ENCODE measurements around the gene SPOCD1.
A peak's percentile ranks its signal among the peaks of the same experiment; 100 is the strongest.

Gene SPOCD1

GRCh38 chr1:31815752-31816500 lies at the start of gene SPOCD1:
TSS of gene SPOCD1 (minus strand) at chr1:31816022. CDS start at chr1:31815333, 689 bp downstream.
- DNase-seq (ENCODE audit: low spot score) = peak; percentile 80

DNA sequence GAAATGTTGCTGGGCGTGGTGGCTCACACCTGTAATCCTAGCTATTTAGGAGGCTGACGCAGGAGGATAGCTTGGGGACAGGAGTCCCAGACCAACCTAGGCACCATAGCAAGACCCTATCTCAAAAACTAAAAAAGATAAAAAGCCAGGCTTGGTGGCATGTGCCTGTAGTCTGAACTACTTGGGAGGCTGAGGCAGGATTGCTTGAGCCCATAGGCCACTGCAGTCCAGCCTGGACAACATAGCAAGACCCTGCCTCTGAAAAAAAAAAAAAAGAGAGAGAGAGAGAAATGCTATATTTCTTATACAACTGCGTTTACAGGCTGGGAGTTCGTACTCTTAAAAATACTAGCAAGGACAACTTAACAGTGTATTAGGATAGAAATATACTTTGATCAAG lies 46.2 kb upstream of the SPOCD1 start:
- no peak for DNase-seq (ENCODE audit: low spot score)

- no peak for DNase-seq (ENCODE audit: low spot score)
Measured at GRCh38 chr1:31861346-31861745, 45.5 kb upstream of the SPOCD1 start.

DNA sequence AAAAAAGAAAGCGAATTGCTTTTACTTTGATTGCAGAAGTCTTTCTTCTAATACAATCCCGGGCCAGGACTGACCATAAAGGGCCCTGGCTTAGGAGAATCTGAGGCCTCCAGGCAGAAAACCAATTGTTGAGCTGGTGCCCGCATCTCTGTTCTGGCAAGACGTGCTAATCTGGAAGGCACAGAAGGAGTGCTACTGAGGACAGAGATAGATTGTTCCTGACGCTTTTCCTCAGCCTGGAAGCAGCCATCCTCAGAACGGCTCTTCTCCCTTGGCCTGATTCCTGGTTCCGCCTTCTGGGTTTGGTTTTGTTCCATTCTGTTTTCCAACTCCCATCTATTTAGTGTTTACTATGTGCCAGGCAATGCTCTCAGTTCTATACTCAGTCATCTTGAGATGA lies 44.8 kb upstream of the SPOCD1 start:
- no peak for DNase-seq (ENCODE audit: low spot score)

GRCh38 chr1:31859719-31860118 lies 43.9 kb upstream of the SPOCD1 start:
- no peak for DNase-seq (ENCODE audit: low spot score)

- no peak for DNase-seq (ENCODE audit: low spot score)
Measured at GRCh38 chr1:31859044-31859443, 43.2 kb upstream of the SPOCD1 start.

DNA sequence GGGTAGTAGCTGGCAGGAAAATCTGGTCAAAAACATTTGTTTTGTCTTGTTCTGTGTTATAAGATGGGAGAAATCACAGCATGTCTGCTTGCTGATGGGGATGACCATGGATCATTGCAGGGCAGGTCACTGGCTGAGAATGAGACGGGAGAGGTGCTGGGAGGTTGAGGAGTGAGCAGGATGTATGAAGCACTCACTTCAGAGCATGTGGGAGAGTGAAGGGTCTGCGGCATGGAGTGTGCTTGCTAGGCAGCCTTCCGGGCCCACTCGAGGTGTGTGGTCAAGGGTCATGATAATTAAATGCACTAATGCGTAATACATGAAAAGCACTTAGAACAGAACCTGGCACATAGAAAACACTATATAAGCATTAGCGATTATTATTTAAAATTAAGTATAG lies 42.0 kb upstream of the SPOCD1 start:
- no peak for DNase-seq (ENCODE audit: low spot score)

DNA sequence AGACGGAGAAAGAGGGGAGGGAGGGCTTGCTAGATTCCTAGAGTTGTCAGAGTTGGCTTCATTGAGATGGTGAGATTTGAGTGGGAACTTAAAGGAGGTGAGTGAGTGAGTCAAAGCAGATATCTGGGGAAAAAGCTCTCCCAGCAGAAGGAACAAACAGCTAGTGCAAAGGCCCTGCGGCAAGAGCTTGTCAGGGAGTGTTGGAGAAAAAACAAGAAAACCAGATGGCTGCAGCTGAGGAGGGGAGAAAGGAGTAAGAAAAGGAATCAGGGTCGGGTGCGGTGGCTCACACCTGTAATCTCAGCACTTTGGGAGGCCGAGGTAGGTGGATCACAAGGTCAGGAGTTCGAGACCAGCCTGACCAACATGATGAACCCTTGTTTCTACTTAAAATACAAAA lies 40.3 kb upstream of the SPOCD1 start:
- no peak for DNase-seq (ENCODE audit: low spot score)

DNA sequence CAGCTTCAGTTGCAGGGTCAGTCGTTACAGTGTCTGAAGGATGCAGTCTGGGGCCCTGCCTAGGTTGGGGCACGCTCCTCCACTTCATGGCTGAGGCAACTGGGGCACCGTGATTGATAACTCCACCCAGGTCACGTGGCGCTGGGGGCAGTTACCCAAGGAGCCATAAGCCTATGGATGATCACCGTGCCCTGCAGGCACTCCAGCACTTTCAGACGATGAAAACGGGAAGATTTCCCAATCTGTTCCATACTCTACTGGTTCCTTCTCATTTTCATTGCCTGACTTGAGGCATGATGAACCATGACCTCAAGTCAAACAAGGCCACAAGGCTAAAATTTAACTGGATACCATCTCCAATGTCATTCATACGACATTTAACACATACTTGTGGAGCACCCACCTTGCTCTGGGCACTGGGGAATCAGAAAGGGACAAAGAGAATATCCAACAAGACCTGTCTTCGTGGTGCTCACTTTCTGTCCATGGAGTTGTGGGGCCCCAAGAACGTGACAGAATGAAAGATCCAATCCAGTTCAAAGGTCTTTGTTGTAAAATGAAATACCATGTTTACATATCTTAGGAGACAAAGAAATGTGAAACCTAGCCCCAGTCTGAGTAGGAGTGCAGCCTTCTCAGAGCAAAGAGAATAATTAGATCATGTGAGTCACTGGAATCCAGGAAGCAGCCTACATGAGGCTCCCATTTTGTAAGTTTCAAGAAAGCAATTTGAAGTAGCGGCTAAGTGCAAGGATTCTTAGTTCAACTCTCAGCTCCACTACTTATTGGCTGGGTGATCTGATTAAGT lies 39.4 kb upstream of the SPOCD1 start:
- DNase-seq (ENCODE audit: low spot score) = peak; percentile 14

GRCh38 chr1:31849653-31850052 lies 33.8 kb upstream of the SPOCD1 start:
- DNase-seq (ENCODE audit: low spot score) = no peak

DNA sequence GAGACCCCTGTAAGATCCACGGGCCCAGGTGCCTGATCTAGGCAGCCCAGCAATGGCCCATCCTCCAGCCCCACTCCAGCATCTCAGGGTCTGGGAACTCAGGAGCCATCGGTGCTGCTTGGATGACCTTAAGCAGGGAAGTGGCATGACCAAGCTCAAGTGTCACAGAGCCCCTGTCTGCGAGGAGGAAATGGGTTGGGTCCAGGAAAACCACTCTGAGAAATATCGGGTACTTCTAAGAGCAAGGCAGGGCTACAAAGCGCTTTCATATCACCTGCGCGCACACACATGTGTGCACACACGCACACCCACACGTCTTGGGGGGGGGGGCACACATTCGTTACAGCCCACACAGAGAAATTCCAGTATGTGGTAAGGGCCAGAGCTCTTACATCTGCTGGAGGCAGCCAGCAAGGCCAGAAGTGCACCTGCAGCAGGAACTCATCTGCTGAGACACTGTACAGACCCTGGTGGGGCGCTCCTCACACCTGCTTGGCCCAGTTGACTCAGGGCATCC lies 32.6 kb upstream of the SPOCD1 start:
- no peak for DNase-seq (ENCODE audit: low spot score)

DNA sequence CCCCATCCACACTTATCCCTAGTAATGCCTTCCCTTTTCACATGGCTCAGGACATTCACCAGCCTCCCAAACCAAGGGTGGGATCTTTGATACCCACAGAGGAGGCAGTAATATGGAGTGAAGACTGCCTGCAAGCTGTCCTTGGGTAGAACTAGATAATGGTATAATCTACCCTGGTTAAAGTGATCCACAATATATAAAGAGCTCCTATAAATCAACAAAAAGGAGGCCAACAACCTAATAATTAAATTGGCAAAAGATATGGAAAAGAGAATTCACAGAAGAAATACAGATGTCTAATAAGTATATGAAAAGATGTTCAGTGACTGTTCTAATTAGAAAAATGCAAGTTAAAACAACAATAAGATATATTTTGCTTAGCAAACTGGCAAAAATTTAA lies 30.7 kb upstream of the SPOCD1 start:
- DNase-seq (ENCODE audit: low spot score) = no peak

GRCh38 chr1:31843506-31843905 lies 27.7 kb upstream of the SPOCD1 start:
- DNase-seq (ENCODE audit: low spot score) = peak; percentile 25

DNA sequence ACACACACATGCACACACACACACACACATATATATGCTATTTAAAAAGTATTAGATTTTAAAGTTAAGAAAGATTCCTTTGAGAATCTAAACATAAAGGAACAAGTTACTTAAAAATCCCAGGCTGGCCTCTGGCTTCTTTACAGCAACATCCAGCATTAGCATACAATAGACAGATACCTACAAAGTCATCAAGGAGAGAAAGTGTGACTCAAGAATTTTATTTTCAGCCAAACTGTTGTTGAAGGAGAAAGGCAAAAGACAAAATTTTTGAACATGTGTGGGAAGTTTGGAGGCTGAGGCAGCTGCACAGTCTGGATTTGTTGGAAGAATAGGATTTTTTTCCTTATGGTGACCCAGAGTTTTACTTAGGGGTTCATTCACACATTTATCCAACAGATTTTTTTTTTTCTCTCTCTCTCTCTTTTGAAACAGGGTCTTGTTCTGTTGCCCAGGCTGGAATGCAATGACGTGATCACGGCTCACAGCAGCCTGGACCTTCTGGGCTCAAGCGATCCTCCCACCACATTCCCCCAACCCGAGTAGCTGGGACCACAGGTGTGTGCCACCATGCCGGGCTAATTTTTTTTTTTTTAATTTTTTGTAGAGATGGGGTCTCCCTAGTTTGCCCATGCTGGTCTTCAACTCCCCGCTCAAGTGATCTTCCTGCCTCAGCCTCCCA lies 24.0 kb upstream of the SPOCD1 start:
- DNase-seq (ENCODE audit: low spot score) = no peak

GRCh38 chr1:31837451-31838158 lies 21.8 kb upstream of the SPOCD1 start:
- no peak for DNase-seq (ENCODE audit: low spot score)

DNA sequence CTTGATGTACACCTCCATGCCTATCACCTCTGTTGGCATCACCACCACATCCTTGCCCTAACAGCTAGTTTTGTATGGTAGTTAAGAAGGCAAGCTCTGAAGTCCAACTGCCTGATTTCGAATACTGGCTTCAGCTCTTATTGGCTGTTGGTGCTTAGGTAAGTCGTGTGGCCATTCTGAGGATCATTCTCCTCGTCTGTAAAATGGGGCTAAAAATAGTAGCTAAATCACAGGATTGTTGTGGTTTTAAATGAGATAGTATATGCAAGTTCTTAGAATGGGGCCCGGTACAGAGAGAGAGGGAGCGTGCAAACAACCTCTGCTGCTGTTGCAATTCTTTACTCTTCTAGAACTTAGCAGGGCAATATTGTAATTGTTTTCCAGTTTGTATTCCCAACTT lies 20.8 kb upstream of the SPOCD1 start:
- DNase-seq (ENCODE audit: low spot score) = no peak

GRCh38 chr1:31835415-31835814 lies 19.6 kb upstream of the SPOCD1 start:
- DNase-seq (ENCODE audit: low spot score) = no peak

- no peak for DNase-seq (ENCODE audit: low spot score)
Measured at GRCh38 chr1:31834501-31834900, 18.7 kb upstream of the SPOCD1 start.

GRCh38 chr1:31831397-31832378 lies 15.9 kb upstream of the SPOCD1 start:
- no peak for DNase-seq (ENCODE audit: low spot score)

DNA sequence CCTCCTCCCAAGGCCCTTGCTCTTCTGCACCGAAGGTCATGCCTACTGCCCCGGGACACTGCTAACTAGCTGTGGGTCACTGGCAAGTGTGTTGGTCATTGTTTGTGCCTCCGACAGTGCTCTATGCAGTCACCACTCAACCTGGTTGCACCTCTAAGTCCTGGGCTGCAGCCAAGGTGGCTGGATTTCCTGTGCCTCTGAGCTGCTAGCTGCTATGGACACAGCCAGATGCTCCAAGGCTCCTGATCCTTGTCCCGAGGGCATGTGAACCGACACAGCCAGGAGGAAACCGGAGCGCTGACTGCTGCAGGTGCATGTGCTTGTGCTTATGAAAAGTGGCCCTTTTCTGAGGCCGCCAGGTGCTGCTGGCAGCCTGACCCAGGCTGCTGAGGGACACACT lies 14.7 kb upstream of the SPOCD1 start:
- no peak for DNase-seq (ENCODE audit: low spot score)

GRCh38 chr1:31830065-31830464 lies 14.2 kb upstream of the SPOCD1 start:
- DNase-seq (ENCODE audit: low spot score) = no peak

All from SW480 (cell line).